EL (cell line): ENCODE results near the gene PKIB.
A peak's percentile ranks its signal among the peaks of the same experiment; 100 is the strongest.
"Not testable (repeated sequence)": the region's sequence is repeated elsewhere in the genome, so short reads cannot be mapped to it uniquely, and the experiment has no call there.

Source experiments
- DNase-seq: peaks from one replicate; pipeline ENCODE4 v3.0.0-alpha.2; 2016

PKIB gene

DNA sequence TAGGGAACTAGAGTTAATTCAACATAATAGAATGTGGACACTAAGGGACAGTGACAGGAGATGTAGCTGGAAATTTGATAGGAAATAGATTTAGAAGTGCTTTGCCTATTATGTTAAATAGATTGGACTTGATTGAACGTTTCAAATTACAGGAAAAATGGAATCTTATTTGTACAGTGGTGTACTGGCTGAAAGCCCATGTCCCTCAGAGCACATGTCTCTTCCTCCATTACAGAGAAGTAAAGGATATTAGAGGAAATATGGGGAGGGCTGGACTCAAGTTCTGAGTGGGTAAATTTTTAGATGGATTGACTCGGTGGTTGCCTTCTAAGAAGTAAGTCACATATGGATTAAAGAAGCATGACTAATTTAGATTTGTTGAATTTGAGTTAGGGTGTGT is 11.4 kb downstream of the PKIB start:
- no peak for DNase-seq

DNA sequence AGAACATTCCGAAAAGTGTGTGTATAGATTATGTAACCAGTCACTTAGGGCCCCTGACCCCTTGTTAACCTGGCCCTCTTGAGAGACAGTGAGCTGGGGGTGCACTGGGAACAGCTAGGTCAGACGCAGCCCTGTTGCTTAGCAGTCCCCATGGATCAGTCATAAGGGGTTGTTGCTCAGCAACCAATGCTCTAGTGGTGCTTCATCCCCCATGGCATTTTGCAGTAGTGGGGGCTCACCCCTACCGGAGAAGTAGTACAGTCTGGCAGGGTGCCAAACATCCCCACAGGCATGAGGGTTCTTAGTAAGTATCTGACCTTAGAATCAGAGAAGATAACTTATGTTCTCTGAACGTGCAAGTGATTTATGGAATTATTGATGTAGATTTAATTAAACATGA is 12.3 kb downstream of the PKIB start:
- no peak for DNase-seq

DNA sequence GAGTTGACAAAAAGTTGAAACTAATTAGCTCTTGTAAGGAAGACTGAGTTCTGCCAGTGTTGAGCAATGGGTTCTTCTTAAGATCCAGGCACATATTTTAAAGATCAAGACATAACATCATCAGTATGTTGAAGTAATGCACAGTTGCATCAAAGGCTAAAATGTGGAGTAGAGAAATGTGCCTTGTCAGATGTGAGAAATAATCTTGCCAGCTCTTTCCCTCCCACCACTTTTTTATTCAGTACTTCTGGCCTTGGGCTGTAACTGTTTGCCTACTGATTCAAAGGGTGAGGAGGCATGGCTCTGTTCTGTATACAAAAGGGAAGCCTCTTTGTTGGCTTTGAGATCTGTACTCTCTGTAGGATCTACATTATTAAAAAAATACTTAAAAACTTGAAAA is 13.1 kb downstream of the PKIB start:
- DNase-seq: no peak

DNA sequence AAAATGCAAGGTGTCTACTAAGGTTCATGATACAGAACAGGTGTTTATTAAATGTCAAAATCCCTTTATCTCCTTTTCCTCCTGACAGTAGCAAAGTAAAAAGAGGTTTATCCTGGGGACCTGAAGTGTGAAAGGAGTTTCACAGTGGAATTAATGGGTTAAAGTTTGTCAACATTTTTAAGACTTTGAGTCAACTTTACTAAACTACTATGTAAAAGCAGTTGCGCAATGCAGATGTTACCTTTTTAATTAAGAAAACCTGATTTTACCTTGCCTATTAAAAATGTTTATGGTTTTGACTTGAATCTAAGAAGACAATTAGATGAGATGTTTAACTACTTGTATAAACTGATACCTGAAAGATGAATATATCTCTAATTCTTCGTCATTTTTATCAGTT is 14.6 kb downstream of the PKIB start:
- DNase-seq: no peak

DNA sequence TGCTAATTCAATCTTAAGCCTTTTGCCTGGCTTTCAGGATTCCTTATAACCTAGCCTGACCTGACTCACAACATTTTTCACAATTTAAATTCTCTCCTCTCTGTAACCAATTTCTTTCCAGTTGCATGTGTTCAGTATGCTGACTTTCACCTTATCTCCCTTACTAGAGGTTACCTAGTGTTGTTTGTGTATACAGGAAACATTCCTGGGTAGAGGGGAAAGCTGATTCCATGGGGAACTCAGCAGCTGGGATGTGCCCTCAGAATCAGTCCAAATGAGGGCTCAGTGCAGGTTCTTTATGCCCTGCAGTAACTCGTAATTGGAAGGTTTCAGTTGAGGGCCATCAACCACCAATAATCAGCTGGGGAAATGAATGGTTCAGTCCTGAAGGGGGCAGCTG is 18.5 kb downstream of the PKIB start:
- DNase-seq: no peak

DNA sequence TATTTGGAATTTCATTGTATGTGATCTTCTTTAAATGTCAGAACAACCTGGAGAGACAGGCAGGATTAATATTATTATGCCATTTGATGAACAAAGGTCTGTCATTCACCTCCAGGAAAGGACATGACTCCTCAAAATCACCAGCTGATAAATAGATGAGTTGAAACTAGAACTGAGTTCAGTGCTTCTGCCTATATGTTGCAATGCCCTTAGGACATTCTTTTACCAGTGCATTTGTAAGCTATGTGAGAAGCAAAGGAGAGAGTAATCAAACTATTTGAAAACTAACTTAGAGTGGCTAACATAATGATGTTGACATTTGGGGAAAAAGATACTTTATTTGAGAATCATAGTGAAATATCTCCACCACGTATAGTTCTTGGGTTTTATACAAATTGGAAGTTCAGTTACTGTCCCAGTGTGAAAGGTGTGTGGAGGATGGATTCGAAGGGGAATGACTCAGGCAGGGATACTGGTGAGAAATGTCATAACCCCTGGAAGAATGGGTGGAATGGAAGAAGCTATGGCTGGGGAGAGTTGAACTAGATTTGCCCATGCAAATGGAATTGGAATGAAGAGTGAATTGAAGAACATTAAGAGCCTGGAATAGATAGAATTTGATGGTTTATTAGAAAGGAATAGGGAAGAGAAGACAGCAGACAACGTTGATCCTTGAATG is 21.5 kb downstream of the PKIB start:
- DNase-seq: no peak

DNA sequence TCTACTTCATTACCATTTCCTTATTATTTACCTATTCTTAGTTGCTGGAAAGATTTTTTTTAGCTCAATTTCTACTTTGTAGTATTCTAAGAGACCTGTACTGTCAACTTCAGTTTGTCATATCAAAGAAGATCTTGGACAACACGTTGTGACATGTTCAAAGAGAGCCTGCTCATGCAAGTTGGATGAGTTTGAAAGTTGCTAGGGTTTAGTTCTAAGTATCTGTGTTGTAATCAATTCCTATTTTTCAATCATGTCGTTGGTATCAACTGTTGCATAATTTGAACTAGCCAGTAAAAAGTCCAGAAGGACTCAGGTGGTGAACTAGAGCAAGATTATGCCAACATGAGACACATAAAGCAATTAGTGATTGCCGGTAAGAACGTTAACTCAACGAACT is 30.2 kb downstream of the PKIB start:
- no peak for DNase-seq

DNA sequence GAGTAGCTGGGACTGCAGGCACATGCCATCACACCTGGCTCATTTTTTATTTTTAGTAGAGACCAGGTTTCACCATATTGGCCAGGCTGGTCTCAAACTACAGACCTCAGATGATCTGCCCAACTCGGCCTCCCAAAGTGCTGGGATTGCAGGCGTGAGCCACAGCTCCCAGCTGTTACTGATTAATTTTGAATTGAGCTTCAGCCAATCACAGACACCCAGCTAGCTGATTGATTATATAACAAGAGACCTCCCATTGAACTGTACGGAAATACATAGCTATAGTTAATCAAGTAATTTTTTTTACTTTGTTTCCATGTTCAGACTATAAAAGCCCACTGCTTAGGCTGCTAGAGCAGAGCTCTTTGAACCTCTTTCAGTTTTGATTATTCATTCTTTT is 31.6 kb downstream of the PKIB start:
- no peak for DNase-seq

DNA sequence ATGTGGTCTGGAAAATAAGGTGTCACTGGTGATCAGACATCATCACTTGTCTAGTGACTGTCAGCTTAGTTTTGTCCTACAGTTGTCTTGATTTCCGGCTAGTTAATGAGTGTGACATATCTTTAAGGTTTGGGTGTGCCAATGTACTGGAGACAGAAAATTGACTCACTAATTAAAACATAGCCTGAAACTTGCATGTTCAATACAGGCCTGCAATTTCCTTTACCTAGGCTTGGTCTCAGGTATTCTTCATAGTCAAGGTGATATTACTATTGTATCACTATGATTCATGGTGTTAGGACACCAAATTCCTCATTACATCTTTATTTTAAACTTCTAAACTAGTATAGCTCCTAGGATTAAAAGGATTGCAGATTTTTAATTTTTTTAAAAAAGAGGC is 32.4 kb downstream of the PKIB start:
- DNase-seq: not testable (repeated sequence)

DNA sequence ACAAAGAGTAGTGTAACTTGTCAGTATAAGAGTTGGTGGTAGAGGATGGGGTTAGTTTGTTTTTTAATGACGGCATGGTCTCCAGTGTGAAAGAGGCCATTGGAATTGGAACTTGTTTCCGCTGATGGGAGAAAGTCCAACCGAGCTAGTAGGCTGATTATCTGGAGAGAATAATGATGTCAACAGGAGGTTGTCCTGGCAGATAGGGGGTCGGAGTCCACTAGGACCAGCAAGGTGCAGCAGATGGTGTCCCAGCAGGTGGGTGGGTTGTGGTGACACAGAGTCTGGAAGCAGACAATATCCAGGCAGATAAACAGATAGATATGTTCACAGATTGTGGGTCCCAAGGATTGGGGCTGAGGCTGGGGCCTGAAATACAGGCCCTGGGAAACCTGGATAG is 35.1 kb downstream of the PKIB start:
- DNase-seq: no peak

DNA sequence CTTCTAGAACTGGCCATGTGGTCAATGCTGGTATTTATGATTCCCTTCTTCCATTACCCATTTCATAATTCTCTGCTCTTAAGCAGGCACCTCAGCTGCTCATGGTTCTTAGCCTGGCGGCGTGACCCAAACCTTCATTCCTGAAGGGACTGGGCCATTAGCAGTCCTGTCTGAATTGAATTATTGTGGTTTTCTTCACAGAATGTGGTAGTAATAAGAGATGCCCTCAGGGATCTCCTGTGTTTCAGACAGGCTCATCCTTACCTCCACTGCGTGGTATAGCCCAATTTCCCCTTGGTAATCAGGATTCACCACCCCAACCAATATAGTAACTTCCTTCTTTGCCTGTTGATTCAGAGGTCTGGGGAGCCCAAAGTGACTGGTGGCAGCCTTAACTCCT is 37.6 kb downstream of the PKIB start:
- peak; percentile 26 for DNase-seq

DNA sequence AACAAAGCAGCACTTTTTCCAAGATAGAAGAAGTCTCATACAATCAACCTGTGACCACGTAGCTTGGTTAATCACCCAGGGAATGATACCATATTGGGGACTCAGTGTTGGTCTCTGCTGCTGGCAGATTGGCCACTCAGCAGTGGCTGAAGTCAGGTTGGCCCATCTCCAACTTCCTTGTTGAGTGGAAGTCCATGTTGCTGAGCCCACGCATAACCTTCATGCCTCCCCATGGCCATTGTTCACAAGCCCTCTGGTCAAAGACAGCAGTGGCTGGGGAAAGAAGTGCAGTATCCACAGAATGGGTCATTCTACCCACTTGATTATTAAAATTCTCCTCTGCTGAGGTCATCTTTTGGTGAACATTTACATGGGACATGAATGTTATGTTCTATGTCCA is 38.5 kb downstream of the PKIB start:
- DNase-seq: no peak

DNA sequence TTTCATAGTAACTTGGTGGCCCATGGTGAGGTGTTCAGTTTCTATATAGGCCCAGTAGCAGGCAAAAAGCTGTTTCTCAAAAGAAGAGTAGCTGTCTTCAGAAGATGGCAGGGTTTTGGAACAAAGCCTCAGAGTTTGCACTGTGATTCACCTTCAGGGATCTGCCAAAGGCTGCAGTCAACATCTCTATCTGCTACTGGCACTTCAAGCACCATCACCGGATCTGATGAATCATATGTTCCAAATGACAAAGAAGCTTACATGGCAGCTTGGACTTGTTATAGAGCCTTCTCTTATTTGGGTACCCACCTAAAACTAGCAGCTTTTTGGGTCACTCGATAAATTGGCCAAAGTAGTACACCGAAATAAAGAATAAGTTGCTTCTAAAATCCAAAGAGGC is 39.5 kb downstream of the PKIB start:
- DNase-seq: no peak

DNA sequence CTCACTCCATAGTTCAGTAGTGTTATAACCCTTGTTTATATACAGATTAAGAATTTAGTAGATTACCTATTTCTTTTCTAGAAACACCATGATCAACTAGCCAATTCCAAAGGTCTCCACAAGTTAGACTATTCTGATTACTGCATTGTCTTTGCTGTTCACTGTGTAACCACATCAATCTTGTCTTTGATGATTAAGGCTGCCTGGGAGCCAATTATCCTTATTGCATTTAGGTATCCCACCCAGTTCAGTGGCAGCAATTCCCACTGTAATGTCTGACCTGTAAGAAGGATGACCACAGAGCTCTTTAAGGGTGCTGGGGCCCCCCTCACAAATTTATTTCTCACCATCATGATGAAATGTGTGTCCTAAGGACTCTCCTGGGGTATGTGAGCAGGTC is 40.2 kb downstream of the PKIB start:
- no peak for DNase-seq

DNA sequence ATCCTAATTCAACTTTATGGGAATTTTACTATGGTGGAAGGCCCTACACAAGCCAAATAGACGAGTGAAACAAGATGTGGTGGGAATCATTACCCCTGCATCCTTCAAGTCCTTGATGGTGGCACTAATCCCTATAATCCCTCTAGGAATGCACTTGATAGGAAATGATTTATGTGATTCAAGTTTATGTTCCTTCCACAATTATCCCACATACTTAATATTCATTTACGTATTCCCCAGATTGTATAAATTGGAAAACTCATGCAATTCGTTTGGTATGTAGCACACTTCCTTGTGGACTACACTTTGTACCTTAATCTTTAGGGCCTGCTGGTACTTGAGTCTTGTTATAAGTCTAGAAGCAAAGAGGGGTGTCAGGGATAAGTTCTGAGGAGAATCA is 40.8 kb downstream of the PKIB start:
- DNase-seq: no peak

DNA sequence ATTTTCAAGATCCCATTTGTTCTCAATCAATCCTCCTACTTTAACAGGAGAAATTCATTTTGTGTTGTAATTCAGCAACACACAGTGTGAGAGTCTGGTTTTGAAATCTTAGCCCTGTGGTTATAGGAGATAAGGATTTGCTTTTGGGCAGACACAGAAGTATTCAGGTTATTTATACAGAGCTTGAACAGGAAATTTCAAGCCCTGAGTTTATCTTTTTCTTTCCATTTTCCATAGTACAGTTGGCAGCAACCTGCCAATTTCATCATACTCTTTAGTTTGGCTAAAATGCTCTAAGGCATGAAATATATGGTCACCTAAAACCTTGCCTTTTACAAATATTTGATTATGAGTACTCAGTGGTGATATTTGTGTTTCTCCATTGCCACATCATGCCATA is 41.4 kb downstream of the PKIB start:
- DNase-seq: no peak

DNA sequence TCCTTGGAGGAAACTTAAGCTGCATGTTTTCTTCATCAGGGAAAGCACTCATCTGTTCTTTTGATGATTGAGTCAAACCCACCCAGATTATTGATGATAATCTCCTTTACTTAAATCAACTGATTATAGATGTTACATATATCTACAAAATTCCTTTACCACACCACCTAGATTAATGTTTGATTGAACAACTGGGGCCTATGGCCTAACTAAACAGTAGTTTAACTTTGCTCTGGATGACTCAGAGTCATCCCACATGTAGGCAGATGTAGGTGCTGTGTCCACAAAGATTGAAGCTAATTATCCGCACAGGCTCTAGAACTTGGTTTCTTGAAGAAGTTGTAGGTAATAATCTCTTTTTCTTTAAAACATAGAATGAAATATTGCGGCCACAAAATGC is 42.2 kb downstream of the PKIB start:
- DNase-seq: no peak

DNA sequence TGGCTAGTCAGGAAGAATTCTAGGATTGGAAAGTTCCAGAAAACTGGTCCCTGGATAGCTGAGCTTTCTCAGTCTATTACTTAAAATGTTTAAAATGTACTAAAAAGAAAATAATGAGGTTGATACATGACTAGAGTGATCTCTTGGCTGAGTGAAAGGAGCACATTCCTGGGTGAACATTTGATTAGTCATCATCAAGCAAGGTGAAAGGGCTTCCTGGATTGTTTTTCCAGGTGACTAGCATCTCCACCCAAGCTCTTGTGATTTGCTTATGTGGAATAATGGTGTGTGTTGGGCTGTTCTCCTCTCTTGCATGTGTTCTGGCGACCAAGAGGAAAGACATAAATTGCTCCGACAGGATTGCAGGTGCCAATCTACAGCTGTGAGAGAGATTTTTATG is 42.9 kb downstream of the PKIB start:
- DNase-seq: peak; percentile 5

DNA sequence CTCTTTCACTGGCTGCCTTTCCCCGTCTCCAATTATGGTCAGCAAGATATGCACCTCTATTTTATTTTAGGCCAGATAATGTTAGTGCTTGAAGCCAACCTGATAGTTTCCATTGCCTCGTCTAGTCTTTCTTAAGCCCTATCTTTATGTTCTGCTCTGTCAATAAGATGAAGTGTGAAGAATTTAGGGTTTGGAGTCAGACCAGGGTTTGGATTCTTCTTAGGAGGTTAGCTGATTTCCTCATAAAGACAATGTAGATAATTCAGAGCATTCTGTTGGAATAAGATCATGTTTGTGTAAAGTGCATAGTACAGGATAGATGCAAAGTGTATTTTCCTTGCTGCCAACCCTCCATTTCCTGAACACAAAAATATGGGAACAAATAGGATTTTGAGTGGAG is 43.8 kb downstream of the PKIB start:
- DNase-seq: no peak

DNA sequence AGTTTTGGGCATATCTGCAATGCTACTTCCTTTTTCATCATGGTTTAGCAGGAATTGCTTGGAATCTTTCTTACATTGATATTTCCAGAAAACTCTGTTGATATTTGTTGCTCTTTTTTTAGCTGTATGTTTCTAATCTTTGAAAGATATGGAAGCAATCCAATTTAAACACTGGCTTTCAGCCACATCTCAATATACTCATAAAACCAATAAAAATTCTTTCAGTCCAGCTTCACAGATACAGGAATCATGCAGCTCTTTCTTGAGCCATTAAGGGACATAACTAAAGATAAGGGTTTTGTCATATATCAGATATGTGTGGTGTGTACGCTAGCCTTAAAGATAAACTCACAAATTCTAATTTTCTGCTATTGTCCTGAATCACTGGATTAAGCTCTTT is 47.4 kb downstream of the PKIB start:
- DNase-seq: no peak

DNA sequence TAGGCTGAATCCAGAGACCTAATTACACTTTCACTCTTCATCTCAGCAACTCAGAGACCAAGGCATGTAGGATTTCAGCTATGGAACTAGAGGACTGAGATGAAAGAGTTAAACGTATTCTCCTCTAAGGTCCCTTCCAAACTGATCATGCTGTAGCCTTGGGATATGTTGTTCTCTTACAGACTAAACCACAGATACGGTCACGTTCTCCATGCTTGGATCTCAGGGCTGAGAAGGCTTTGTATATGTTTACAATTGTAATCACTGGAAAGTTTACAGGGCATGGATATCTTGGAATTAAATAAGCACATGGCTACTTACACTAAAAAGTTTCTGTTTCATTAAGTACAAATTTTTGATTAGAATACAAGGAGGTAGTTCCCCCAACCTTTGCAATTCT is 50.1 kb downstream of the PKIB start:
- DNase-seq: no peak

DNA sequence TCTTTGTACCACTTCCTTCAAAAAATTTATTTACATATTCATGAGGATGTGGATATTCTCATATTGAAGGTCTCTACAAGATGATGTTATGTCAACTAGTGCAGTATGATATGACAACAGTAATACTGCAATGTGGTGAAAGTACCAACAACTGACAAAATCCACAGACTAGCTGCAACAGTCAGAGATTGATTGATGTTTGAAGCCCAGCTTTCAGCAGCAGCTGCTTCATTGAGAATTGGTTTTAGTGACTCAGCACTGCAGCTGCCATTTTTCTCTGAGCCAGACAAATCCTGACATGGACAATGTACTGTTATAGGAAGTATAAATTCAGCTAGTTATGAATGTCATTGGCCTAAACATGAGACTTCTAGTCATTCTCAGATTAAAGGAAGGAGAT is 53.8 kb downstream of the PKIB start:
- DNase-seq: no peak

DNA sequence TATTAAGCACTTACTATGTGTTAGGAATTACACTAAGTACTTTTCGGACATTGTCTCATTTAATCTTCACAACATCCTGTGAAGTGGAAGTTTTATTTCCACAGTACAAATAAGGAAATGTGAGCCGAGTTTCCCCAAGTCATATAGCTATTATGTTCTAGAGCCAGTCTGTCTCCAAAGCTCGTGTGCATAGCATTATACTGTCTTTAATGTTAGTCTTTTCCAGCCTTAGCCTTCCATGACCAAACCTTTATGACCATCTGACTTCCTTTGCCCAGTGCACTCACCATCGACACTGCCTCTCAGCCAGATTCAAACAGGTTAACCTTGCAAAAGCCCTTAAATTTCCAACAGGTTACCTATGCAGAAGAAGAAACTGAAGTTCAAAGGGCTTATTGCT is 55.7 kb downstream of the PKIB start:
- DNase-seq: no peak

DNA sequence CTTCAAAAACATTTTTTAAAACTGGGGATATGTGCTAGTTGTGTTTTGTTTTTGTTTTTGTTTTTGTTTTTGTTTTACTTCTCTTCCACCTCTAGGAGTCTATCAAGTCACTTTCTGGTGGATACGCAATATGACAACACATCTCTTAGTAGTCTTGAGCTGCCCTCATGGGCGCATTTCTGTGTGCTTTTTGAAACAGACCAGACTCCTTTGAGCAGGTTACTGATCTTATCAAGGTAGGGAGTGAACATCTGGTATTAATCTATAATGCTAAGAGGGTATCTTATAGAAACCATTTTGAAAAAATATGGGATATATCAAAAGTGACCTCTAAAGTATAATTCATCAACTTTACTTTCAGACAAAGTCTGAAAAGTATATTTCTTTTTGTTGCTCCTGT is 56.2 kb downstream of the PKIB start:
- DNase-seq: no peak

DNA sequence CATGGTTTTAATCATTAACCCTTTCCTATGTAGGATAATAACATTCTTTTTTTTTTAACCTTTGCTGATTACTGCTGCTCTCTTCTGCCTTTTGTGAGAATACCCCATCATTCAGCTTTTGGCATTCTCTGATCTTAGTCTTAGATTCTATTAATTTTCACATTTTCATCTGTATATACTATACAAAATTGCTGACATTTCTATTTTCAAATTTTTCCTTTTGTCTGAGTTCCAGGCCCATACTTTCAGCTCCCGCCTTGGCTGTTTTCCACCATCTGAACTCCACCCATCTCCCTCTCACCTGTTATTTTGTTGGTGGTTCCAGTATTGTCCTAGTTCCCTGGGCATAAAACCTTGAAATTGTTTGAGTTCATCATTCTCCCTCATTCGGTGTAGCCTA is 59.2 kb downstream of the PKIB start:
- DNase-seq: no peak

DNA sequence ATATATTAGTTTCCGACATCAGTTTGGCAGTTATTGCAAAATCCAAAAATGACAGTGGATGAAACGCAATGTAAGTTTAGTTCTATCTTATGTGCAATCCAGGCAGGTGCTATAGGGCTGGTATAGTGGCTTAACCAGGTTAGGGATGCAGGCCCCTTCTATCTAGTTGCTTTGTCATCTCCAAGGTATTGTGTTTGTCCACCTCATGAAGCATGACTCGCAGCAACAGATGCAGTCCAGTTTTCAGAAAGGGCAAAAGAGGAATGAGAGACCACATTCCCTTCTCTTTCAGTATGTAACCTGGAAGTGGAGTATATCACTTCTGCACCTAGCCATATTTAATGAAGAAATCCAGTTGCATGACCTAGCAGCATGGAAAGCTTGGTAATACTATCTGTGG is 59.7 kb downstream of the PKIB start:
- no peak for DNase-seq
